GM21737 (cell line): ENCODE data around the gene TRAF3IP3.

Experiments used
- ATAC-seq: cut with Tn5 transposase; IDR thresholded peaks from one replicate; pipeline ENCODE4 v1.9.1; 2021; ENCODE audit warnings: mild to moderate bottlenecking, moderate library complexity; ENCODE audit not compliant: unreplicated experiment

The TRAF3IP3 gene, protein sequence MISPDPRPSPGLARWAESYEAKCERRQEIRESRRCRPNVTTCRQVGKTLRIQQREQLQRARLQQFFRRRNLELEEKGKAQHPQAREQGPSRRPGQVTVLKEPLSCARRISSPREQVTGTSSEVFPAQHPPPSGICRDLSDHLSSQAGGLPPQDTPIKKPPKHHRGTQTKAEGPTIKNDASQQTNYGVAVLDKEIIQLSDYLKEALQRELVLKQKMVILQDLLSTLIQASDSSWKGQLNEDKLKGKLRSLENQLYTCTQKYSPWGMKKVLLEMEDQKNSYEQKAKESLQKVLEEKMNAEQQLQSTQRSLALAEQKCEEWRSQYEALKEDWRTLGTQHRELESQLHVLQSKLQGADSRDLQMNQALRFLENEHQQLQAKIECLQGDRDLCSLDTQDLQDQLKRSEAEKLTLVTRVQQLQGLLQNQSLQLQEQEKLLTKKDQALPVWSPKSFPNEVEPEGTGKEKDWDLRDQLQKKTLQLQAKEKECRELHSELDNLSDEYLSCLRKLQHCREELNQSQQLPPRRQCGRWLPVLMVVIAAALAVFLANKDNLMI

DNA sequence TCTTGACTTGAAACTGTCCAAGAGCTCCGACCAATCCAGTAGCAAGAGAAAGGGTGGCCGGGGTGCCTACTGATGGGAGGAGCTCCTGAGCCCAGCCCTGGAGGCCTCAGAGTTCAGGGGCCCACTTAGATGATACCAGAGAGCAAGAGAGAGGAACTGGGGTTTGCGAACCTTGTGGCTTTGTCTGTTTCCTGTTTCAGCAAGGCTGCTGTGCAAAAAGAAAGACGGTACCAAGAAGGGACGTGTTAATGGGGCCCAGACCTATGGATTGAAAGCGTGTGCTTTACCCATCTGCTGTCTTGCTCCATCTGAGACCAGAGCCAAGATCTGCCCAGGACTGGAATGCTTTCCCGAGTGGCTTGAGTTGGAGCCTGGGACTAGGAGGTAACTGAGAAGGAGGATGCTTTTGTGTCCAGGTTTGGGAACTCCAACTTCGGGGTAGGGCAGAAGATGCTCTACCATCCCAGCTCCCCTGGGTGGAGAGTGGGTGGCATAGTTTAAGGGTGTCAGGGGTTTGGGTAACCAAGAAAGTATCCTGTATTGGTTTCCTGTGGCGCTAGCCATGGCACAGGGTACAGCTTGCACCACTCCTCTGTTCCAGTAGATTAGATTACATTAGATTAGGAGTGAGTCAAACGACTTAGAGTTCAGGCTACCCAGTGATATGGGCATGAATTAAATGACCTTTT lies at the start of gene TRAF3IP3:
Gene TRAF3IP3, plus strand, starts transcription at position 128 of the 689 bp plus-strand sequence. CDS start 3,987 bp downstream, outside the sequence.
- ATAC-seq = peak; percentile 76

DNA sequence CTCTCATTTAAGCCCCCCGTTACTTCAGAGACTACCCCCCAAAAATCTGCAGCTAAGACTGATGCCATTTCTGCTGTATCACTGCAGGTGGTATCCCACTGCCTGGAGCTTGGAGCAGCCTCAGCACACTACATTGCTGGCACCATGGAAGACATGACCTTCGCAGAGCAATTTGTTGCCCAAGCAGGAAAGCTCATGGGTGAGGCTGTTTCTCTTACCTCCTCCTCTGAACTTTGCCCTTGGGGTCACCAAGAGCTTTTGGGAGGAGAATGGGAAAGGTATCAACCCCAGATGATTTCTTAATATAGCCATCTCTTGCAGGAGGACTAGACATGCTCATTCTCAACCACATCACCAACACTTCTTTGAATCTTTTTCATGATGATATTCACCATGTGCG lies 49.2 kb upstream of the TRAF3IP3 start:
- ATAC-seq = no peak

DNA sequence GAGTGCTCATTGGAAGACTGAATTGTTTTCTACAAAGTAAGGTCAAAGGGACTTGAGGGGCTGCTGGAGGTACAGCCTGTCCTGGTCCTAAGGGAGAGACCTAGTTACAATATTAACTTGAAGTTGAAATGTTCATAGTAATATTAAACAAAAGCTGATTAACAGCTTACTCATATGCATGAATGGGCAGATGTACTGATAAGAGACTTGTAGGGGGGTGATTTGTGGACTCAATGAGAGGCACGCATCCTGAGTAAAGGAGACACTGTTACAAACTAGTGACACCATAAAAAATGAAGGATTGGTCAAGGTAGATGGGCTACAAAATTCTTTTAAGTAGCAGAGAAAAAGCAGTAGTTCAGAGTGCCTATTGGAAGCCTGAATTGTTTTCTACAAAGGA lies 48.5 kb upstream of the TRAF3IP3 start:
- no peak for ATAC-seq

DNA sequence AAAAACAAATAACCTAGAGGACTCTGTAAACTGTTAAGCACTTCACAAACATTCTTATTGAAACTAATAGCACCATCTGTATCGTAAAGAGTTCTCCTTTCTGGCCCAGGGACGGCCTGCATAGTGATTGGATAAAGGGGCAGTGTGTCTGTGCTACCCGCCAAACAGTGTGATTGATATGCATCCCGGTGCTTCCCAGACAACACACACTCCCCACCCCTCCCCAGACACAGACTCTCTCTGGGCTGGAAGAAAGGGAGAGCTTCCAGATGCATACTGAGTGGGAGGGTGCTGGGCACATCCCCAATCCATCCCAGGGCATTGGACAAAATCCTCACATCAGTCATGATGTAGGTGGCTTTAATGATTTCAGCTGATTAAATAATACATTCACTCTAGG lies 47.6 kb upstream of the TRAF3IP3 start:
- ATAC-seq = no peak

DNA sequence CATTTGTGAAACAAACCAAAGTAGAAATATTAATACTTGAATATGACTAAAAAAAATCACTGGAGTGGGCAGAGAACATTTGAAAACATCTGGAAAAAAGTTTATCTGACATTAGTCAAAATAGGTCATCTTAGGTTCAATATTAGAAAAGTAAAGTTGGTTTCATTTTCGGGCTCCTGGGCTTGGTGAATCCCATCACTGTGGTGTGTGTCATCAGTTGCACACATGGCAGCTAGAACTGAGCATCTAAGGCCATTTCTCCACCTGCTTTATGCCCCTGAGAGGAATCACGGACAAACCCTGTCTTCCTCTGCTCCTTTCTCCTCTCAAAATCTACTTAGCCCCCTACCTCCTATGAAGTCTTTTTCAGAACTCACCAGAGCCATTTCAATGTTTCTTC lies 45.8 kb upstream of the TRAF3IP3 start:
- no peak for ATAC-seq

DNA sequence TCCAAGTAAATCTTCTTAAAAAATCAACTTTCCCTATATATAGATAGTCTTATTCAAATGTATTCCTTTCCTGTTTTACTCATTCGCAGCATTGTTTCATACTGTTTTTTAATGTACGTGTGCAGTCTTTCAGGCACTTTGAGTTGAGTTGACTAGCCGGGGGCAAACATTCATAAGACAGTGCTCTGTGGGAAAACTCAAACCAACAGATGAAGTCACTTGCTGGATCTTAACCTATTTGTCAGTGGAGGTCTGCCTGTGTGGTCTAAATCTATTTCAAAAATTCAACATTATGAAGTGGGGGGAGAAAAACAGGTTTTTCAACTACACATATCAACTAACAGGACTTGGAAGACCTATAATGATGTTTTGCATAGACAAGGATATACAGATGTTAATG lies 45.0 kb upstream of the TRAF3IP3 start:
- ATAC-seq = no peak

DNA sequence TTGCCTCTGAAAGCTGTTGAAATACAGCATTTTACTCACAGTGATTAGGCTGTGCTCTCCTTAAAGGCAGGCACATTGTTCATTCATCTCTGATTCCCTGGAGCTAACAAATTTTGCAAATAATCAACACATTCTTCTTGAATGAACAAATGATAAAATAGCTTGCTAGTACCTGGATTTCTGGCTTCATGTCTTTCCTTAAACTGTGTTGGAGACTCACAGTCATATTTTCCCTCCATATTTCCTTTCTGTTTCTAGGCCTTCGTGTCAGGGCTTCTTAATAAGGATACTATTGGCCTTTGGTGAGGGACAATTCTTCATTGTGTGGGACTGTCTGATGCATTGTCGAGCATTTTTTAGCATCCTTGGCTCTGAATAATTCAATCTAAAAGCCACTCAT lies 41.5 kb upstream of the TRAF3IP3 start:
- no peak for ATAC-seq

DNA sequence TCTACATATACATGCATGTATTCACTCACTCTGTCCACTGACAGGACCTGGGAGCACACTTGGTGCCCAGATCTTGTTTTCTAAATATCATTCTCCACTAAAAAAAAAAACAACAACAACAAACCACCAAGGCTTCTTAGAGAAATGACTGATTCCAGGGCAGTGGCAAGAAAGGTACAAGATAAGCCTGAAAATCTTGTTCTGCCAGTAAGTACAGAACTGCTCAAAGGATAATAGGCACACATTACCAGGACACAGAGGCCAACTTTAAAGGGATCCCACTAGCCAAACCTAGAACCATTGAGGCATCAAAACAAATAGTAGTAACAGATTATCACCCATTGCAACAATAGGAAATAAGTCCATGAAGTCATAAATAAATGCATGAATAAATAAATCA lies 40.5 kb upstream of the TRAF3IP3 start:
- ATAC-seq = no peak

DNA sequence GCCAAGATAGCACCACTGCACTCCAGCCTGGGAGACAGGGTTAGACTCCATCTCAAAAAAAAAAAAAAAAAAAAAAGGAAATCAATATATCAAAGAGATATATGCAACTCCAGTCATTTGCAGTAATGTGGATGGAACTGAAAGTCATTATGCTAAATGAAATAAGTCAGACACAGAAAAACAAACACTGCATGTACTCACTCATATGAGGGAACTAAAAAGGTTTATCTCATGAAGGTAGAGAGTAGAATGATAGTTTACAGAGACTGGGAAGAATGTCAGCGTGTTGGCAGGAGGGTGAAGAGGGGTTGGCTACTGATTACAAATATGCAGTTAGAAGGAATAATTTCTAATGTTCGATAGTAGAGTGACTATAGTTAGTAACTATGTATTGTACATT lies 38.0 kb upstream of the TRAF3IP3 start:
- ATAC-seq = no peak

DNA sequence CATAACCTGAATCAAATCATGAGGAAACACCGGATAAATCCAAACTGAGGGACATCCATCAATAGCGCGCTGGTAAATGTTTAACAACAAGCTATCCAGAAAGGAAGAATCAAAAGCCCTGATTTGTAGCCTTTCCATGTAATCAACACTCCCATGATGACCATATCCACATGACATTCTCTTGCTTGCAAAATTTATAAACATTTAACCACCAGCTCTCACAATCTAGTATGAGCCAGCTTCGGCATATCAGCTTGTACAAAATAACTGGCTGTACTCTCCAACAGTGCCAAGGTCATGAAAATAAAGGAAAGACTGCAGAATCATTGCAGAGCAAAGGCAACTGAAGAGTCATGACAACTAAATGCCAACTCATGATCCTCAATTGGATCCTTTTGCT lies 35.5 kb upstream of the TRAF3IP3 start:
- no peak for ATAC-seq

DNA sequence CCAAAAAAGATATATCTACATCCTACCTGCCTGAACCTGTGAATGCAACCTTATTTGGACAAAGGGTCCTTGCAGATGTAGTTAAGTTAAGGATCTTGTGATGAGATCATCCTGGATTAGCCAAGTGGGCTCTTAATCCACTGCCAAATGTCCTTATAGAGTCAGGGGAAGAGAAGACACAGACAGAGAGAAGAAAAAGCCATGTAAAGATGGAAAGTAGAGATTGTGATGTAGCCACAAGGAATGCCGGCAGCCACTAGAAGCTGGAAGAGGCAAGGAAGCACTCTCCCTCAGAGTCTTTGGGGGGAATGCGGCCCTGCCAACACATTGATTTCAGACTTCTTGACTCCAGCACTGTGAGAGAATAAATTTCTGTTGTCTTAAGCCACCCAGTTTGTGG lies 35.0 kb upstream of the TRAF3IP3 start:
- ATAC-seq = no peak

DNA sequence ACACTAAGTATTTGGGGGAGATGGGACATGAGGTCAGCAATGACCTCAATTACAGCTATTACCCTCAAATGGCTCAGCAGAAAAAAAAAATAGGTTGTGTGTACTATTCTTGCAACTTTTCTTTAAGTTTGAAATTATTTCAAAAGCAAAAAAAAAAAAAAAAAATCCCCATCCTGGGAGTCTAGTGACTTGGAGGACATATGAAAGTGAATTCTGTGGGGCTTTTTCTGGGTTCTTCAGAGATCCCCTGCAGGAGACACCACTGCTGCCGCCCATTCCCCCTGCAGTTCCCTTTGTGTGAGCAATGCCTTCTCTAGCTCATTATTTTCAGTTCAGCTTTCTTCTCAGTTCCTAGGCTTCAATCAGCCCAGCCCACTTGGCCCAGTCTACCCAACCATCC lies 34.5 kb upstream of the TRAF3IP3 start:
- no peak for ATAC-seq

DNA sequence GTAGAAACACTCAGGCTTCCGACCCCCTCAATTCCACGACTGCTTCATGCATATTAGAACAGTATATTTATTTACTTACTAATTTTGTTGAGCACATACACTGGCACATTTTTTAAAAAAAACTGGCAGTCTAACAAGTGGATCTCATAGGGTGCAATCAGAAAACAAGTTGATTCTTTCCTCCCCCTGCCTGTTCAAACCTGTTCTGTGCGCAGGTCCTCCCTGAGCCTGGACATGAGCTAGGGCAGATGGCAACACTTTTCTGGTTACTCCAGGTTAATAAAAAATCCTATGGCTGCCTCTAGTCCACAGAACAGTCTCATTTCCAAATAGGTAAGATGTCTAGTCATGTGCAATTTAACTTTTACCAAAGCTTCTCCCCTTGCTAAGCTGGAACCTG lies 32.6 kb upstream of the TRAF3IP3 start:
- no peak for ATAC-seq

DNA sequence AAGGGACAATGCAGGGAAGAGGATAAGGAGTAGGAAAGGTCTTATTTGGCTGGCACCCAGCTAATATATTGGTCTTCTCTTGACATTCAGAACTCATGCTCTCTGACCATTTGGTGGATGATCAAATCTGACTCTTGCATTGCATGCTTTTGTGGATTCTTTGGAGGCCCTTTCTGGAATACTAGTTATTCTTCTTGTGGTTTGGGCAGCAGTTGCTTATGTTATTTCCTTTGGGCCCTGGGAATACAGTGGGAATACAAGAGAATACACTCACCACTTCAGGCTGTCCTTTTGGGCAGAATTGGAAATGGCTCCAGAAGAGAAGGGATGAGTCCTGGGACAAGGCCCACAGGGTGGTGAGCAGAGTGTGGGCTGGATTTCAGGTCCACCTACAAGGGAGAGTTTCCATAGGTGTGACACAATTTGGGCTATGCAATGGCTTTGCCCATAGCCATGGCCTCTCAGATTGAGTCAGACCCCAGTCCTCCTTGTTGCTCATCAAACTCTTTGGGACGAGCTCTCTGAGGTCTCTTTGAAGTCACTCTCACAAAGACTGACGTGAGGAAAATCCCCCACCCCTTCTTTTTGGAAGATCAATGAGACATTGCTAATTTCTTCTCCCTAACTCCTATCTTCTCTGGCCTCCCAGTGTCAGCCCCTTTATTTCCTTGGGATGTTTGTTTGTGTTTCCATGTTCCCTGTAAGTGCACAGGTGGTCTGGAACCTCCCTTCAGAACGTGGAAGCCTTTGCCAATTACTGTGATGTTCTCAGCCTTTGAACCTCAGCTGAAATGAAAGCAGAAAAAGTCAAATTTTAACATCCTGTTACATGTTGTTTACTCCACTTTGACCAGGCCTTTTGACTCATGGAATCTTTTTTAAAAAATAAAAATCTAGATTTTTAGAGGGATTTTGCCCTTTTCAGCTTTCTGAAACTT lies 31.8 kb upstream of the TRAF3IP3 start:
- no peak for ATAC-seq

DNA sequence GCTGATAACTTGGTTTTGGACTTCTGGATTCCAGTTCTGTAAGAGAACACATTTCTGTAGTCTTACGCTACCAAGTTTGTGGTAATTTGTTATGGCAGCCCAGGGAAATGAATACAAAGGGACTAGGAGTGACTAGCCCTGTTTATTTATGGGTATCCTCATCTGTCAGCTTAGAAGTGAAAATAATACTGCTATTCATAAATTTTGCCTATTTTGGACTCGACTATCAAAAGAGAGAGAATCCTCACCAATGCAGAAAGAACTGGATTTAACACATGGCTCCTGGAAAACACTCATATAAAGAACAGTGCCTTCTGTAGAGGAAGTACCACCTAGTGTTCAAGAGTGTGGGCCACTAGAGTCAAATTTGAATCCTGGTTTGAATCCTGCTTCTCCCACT lies 28.6 kb upstream of the TRAF3IP3 start:
- no peak for ATAC-seq

DNA sequence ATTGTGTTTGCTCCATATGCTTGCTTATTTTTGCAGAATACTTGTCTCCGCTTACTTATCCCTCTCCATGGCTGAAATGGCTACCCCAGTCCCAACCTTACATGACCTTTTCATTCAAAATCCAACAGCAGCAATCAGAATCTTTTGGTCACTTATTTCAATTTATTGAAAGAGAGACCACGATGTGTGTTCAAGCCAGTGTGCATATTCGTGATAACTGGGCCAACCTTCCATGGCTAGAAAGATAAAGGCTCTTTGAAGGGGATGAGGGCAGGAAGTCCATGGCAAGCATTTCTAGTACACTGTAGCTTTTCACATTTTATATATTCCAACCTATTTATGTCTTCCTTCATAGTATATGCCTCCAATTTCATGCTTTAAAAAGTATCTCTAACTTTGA lies 28.1 kb upstream of the TRAF3IP3 start:
- ATAC-seq = no peak

DNA sequence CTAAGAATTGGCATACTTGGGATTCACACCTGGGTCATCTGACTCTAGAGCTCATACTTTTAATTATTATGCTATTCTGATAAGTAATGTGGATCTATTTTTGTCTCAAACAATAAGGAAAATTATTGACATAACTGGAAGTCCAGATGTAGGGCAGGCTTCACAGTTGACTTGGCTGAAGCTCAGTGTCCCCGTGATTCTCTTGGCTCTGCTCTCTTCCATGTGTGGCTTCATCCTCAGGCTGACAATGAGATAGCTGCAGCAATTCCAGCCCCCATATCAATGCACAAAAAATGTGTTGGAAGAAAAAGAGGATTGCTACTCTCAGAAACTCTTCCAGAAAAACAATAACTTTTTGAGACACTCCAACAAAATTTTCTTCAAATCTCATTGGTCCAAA lies 27.4 kb upstream of the TRAF3IP3 start:
- no peak for ATAC-seq

DNA sequence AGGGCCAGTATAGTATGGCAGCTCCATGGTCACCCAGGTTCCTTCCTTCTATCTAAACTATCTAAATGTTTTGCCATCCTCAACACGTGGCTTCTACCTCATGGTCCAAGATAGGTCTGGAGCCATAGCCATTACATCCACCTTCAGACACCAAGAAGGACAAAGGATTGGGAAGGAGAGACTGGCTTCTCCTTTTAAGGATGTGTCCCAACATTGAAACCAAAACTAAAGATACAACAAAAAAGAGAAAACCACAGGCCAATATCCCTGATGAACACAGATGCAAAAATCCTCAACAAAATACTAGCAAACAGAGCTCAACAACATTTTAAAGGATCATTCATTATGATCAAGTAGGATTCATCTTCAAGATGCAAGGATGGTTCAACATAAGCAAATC lies 26.4 kb upstream of the TRAF3IP3 start:
- ATAC-seq = no peak

DNA sequence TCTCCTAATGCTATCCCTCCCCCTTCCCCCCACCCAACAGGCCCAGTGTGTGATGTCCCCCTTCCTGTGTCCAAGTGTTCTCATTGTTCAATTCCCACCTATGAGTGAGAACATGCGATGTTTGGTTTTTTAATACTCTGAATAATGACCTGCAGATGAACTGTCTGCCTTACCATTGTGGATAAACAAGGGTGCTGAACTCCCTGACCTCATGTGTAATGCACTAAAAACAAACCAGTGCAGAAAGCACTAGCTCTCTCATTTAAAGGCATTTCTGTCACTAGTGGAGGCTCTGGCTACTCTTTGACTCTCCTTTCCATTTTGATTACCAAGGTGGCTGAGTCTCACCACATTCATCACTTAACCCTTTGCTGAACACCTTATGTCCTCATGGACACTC lies 23.1 kb upstream of the TRAF3IP3 start:
- no peak for ATAC-seq

DNA sequence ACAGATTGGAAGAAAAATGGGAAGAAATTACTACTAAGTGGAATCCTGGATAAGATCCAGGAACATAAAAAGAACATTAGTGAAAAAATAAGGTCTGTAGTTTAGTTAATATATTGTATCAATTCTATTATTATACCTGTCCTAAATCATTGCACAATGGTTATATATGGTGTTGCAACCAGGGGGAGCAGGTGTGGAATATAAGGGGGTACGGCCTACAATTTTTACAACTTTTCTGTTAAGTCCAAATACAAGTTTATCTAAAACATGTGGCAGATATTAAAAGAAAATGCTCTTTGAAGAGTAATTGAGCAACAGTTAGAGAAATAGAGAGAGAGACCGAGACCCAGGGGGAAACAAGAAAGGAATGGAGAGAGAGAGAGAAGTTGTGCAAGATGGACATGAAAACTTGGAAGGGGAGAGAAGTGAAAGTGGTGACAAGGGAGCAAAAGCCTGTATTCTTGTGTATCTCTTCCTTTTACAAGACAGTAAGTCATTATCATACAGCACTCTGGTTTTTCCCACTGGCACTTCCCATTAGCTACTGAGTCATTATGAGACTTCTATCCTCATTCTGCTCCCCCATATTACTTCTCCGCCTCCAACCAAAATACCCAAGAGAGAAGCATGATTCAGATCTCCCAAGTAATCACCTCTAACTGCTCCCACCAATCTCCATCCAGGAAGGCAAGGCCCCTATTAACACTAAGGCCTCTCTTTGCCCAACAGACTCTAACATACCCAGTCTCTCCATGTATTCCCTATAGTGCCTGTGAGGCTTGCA lies 22.3 kb upstream of the TRAF3IP3 start:
- ATAC-seq = no peak
